Activated T-helper 1 cell treated with Interleukin-2 at 50 U/mL for 16 hours (primary cell): ENCODE results near the gene UBE2D1.

Source experiments
- DNase-seq: peaks from one replicate; pipeline ENCODE4 v3.0.0-alpha.2; 2020; ENCODE audit warnings: low read depth

UBE2D1 gene

DNA sequence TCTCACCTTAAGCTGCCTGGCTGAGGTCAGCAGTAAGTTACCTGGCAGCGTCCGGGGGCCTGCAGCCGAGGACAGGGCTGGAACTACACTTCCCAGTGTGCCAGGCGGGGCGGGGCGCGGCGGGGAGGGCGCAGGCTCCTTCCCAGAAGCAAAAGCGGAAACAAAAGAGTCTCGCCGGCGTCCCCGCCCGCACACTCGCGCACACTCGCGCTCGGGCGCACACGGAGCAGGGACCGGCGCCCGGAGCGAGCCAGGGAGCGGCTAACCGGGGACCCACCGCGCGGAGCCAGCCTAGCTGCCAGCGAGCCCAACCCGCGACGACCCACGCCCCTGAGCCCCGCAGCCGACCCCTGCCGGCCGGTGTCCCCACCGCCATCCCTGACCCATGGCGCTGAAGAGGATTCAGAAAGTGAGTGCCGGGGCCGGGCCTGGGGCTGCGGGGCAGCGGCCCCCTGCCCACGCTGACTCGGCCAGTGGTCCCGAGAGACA, at the start of gene UBE2D1:
TSS of gene UBE2D1 (plus strand) at position 190 of the 489 bp plus-strand sequence. CDS start at position 386, 196 bp downstream.
- peak; percentile 63 for DNase-seq

GRCh38 chr10:58291538-58292174, 43.1 kb upstream of the UBE2D1 start:
- DNase-seq = no peak

- DNase-seq = no peak
These were observed 40.8 kb upstream of the UBE2D1 start for GRCh38 chr10:58293989-58294388.

DNA sequence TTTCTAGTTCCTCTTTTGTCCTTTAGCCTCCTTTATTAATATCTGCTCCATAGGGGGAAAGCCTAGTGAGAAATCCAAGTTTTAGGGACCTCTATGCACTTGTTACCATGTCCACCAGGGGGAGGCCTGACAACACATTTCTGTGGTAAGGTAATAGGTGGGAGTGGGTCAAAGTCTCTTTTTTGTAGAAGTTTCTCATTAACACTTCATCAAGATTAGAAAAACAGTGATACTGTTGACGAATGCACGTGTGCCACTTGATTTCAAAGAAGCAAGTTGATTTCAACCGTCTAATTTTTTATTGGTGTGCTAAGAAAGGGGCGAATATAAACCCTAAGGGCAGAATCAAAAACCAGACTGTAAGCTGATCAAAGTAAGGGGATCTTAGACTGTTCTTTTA, 35.2 kb upstream of the UBE2D1 start:
- DNase-seq = peak; percentile 11

GRCh38 chr10:58300676-58301075, 34.1 kb upstream of the UBE2D1 start:
- no peak for DNase-seq

DNA sequence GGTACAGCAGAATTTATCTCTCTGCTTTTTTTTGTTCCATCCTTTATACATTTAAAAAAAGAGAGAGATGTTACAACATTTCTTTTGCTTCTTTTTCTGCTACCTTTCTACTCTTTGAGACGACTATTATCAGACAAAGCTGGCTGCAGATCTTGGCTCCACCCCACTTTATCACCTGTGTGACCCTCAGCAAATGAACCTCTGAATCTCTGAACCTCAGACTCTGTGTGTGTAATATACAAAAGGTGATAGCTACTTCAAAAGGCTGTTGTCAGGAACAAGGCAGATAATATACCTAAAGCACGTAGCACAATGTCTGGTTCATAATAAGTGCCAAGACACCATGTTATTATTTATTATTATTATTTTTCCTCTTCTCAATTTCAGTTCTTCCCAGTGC, 32.6 kb upstream of the UBE2D1 start:
- no peak for DNase-seq

DNA sequence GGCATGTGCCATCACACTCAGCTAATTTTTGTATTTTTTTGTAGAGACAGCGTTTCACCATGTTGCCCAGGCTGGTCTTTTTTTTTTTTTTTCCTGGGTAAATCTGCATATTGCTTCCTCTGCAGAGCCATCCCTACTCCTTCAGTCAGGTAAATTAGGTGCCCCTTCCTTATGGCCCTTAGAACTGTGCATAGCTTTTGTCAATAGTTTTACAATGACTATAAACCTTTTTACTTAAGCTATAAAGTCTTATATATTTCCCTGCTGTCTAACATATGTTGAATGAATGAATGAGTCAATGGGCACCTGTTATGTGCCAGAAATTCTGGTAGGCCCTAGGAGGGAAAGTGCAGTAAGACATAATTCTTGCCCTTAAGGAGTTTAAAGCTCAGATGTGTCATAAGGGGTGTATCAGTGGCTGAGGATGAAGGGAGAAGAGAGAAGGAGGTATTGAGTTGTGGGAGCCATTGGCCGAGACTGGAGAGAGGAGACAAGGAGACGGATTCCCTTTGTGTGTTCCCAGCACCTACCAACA, 30.6 kb upstream of the UBE2D1 start:
- no peak for DNase-seq

GRCh38 chr10:58305821-58306220, 29.0 kb upstream of the UBE2D1 start:
- no peak for DNase-seq

- DNase-seq = no peak
These were observed 27.1 kb upstream of the UBE2D1 start for GRCh38 chr10:58307676-58308075.

GRCh38 chr10:58311026-58311425, 23.8 kb upstream of the UBE2D1 start:
- no peak for DNase-seq

GRCh38 chr10:58316874-58317273, 17.9 kb upstream of the UBE2D1 start:
- DNase-seq = no peak

DNA sequence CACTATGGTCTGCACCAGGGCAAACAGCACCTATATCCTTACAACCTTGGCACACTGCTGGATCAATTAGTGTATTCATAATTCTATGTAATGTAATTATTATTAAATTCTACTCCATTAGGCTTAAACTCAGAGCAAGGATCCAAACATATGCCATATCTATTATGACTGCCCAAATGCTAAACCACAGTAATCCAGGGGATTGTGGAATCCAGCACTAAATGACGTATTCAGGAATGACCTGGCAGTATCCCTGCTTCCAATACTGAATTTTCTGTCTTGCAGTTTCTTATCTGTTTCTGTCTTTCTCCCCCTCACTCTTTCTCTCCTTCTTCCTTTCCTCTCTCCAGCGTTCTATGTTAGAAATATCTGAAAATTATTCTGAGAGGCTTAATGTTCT, 16.5 kb upstream of the UBE2D1 start:
- DNase-seq = no peak

GRCh38 chr10:58319599-58319998, 15.2 kb upstream of the UBE2D1 start:
- DNase-seq = no peak

GRCh38 chr10:58320351-58321049, 14.3 kb upstream of the UBE2D1 start:
- DNase-seq = no peak

DNA sequence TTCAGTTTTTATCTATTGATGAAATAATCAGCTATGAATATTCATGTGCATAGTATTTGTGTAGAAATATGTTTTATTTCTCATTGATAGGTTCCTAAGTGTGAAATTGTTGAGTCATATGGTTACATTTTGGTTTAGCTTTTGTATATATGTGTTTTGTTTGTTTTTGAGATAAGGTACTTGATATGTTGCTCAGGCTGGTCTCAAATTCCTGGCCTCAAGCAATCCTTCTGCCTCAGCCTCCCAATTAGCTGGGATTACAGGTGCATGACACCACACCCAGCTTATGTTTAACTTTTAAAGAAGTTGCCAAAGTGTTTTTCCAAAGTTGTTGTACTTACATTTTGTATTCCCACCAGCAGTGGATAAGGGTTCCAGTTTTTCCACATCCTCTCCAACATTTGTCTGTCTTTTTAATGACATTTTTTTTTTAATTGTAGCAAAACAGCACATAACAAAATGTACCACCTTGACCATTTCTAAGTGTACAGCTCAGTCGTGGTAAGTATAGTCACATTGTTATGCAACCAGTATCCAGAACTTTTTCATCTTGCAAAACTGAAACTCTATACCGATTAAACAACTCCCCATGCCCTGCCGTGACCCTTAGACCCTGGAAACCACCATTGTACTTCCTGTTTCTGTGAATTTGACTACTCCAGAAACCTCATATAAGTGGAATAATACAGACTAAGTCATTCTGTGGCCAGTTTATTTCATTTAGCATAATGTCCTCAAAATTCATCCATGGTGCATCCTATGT, 12.6 kb upstream of the UBE2D1 start:
- DNase-seq = no peak

DNA sequence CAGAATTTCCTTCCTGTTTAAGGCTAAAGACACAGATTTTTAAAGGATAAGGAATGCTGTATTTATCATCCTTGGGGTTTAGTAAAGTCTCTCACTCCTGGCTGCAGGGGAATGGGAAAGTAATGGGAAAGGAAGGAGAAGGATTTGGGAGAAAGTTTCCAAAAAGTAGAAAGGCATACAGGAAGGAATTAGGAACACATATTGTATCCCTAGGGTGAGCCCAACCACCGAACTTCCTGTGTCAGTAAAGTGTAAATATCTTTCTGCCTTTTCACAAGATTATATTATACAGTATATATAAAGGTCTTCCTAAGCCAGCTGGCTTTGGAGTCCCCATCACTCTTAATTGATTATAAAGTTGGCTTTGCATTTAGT, 12.0 kb upstream of the UBE2D1 start:
- no peak for DNase-seq

DNA sequence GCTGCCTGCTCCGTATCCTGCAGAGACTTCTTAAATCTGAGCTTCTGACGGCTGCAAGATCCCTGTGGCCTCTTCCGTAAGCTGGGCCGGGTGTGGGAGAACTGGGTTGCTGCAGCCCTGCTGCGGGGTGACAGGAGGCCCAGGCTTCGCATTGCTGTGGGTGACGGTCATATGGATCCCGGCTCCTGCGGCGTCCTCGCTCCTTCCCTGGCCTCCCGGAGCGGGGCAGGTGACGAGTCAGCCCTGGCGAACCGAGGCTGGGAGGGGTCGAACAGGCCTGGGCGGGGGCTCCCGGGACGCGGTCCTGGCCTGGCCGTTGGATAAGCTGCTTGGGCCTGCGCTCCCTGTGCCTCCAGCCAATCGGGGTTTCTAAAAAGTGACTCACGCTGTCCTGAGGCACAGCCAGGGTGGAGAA, 7.8 kb upstream of the UBE2D1 start:
- DNase-seq = no peak

DNA sequence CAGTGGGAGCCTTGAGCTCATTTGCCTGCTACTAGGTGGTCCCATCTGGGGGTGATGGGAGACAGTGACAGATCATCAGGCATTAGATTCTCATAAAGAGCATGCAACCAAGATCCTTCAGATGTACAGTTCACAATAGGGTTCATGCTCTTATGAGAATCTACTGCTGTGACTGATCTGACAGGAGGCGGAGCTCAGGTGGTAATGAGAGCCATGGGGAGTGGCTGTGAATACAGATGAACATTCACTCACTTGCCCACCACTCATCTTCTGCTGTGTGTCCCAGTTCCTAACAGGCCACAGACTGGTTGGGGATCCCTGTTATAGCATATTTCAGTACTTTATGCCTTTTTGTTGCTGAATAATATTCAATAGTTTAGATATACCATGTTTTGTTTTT, 6.6 kb upstream of the UBE2D1 start:
- no peak for DNase-seq

DNA sequence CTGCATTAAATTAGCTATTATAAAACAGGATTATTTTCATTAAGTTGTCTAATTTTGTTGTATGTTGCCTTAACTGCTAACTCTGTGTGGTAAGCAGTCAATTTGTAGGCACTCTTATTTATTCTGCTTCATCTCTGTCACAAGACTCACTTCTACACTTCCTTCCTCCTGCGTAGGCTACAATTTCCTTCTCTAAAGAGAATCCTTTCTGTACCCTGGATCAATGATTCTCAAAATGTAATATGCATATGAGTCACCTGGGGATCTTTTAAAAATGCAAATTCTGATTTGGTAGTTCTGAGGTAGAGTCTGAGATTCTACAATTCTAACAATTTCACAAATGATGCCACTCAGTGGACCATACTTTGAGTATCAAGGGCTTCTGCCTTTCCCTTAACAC, 4.4 kb upstream of the UBE2D1 start:
- no peak for DNase-seq

- DNase-seq = no peak
These were observed 3.2 kb upstream of the UBE2D1 start for GRCh38 chr10:58331646-58332045.

GRCh38 chr10:58335306-58336005, 650 bp downstream of the UBE2D1 start:
- no peak for DNase-seq

- no peak for DNase-seq
These were observed 1.4 kb downstream of the UBE2D1 start for GRCh38 chr10:58336242-58336641.
